GM12864 (cell line): ENCODE measurements around the gene HDAC4.

Source experiments
- DNase-seq: peaks from one replicate; pipeline ENCODE4 v3.0.0-alpha.2; 2011; ENCODE audit warnings: low read depth
- H3K4me3 ChIP-seq: 2 replicates; pipeline ENCODE4 v1.5.1; 2011; ENCODE audit warnings: mild to moderate bottlenecking, low read depth, low read length, control low read depth
- CTCF ChIP-seq: IDR thresholded peaks from 2 replicates; pipeline ENCODE4 v1.5.1; 2011; ENCODE audit warnings: low read depth, mild to moderate bottlenecking, moderate library complexity, low read length, control low read depth, inconsistent platforms; ENCODE audit errors: missing control alignments

Gene HDAC4

DNA sequence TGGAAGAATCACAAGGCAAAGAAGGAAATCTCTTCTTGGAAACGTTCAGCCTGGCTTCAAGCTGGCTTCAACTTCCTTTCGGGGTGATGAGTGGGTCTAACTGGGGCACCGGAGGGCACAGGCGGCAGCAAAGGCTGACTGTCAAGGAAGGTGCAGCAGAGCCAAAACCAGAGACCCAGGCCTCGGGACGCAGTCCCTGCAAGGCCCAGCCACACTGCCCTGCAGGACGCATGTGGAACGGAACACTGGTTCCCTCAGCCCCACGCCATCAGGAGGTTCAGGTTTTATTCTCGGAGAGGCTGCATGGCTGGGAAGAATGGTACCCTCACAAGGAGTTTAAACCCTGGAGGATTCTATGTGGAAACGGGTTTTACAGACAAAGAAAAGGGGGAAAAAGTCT, 165.5 kb downstream of the HDAC4 start:
- H3K4me3 ChIP-seq, result no peak overlapping the region
- no peak for DNase-seq
- TF ChIP-seq CTCF, result no peak

- no peak for DNase-seq
- no peak for TF ChIP-seq CTCF
- no peak overlapping the region for H3K4me3 ChIP-seq
Measured at GRCh38 chr2:239234191-239235175, 166.3 kb downstream of the HDAC4 start.

GRCh38 chr2:239233576-239233975, 167.2 kb downstream of the HDAC4 start:
- H3K4me3 ChIP-seq, result no peak overlapping the region
- no peak for TF ChIP-seq CTCF
- DNase-seq, result no peak

GRCh38 chr2:239232195-239232578, 168.6 kb downstream of the HDAC4 start:
- no peak for DNase-seq
- no peak for TF ChIP-seq CTCF
- H3K4me3 ChIP-seq, result no peak overlapping the region

- no peak for TF ChIP-seq CTCF
- H3K4me3 ChIP-seq, result no peak overlapping the region
Measured at GRCh38 chr2:239231231-239232194, 169.3 kb downstream of the HDAC4 start.

GRCh38 chr2:239230318-239231052, 170.3 kb downstream of the HDAC4 start:
- DNase-seq, result no peak
- H3K4me3 ChIP-seq, result no peak overlapping the region
- no peak for TF ChIP-seq CTCF

More at GRCh38 chr2:239231231-239232194, 169.3 kb downstream of the HDAC4 start:
- no peak for DNase-seq
